RPMI8226 (cell line): Measurements from ENCODE around the gene SZRD1.

ENCODE experiments used
- DNase-seq: peaks from one replicate; pipeline ENCODE4 v3.0.0-alpha.2; 2015

SZRD1 gene

GRCh38 chr1:16441282-16441665, 74.2 kb downstream of the SZRD1 start:
- peak; percentile 52 for DNase-seq

- DNase-seq: peak; percentile 88
These were observed 75.2 kb downstream of the SZRD1 start for GRCh38 chr1:16442265-16442664.

GRCh38 chr1:16442941-16443340, 75.9 kb downstream of the SZRD1 start:
- DNase-seq: peak; percentile 57

- DNase-seq: peak; percentile 93
These were observed 77.1 kb downstream of the SZRD1 start for GRCh38 chr1:16443975-16444770.

- peak; percentile 83 for DNase-seq
These were observed 78.0 kb downstream of the SZRD1 start for GRCh38 chr1:16445052-16445451.

- DNase-seq: no peak
These were observed 79.1 kb downstream of the SZRD1 start for GRCh38 chr1:16446116-16446515.

GRCh38 chr1:16447641-16448040, 80.6 kb downstream of the SZRD1 start:
- DNase-seq: no peak
